Measurements from ENCODE around the gene G2E3.

Gene G2E3

GRCh38 chr14:30657606-30658163, 98.7 kb downstream of the G2E3 start:
- peak in 1 of 2 donors; percentile 8 for DNase-seq

- no peak for DNase-seq
Observed at GRCh38 chr14:30658645-30659044, 99.7 kb downstream of the G2E3 start.

GRCh38 chr14:30669594-30669993, 110.6 kb downstream of the G2E3 start:
- DNase-seq, result no peak
